Measurements from ENCODE around the gene KCNJ6.

Gene KCNJ6

DNA sequence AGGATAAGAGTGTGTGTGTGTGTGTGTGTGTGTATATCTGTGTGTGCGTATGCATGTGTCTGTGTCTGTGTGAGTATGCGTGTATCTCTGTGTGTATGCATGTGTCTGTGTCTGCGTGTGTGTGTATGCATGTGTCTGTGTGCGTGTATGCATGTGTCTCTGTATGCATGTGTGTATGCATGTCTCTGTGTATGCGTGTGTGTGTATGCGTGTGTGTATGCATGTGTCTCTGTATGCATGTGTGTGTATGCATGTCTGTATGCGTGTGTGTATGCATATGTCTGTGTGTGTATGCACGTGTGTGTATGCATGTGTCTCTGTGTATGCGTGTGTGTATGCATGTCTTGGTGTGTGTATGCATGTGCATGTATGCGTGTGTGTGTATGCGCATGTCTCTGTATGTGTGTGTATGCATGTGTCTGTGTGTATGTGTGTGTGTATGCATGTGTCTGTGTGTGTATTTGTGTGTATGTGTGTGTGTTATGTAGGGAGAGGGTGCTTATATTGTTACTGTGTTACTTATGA, 301.8 kb downstream of the KCNJ6 start:
- no peak for TF ChIP-seq ESRRG (CRISPR knock-in tag; IDR thresholded peaks at IDR 0.05)
- no peak for TF ChIP-seq RARB (CRISPR knock-in tag; IDR thresholded peaks at IDR 0.05)
- TF ChIP-seq ARNTL (CRISPR knock-in tag; IDR thresholded peaks at IDR 0.05; ENCODE audit: borderline replicate concordance, low read depth) = no peak
- TF ChIP-seq ZFP3 (CRISPR knock-in tag; IDR thresholded peaks at IDR 0.05) = no peak
- no peak for TF ChIP-seq OSR1 (CRISPR knock-in tag; IDR thresholded peaks at IDR 0.05)
- TF ChIP-seq ZC3H10 (CRISPR knock-in tag; IDR thresholded peaks at IDR 0.05) = no peak
- TF ChIP-seq ZNF565 (CRISPR knock-in tag; conservative IDR thresholded peaks at IDR 0.05; ENCODE audit: low read depth) = no peak
- no peak for TF ChIP-seq ZNF70 (CRISPR knock-in tag; IDR thresholded peaks at IDR 0.05)
- TF ChIP-seq, protein P1, sequence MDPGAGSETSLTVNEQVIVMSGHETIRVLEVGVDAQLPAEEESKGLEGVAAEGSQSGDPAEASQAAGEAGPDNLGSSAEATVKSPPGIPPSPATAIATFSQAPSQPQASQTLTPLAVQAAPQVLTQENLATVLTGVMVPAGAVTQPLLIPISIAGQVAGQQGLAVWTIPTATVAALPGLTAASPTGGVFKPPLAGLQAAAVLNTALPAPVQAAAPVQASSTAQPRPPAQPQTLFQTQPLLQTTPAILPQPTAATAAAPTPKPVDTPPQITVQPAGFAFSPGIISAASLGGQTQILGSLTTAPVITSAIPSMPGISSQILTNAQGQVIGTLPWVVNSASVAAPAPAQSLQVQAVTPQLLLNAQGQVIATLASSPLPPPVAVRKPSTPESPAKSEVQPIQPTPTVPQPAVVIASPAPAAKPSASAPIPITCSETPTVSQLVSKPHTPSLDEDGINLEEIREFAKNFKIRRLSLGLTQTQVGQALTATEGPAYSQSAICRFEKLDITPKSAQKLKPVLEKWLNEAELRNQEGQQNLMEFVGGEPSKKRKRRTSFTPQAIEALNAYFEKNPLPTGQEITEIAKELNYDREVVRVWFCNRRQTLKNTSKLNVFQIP (CRISPR knock-in tag; IDR thresholded peaks at IDR 0.05; ENCODE audit: borderline replicate concordance, low read depth) = no peak
- TF ChIP-seq TOX (CRISPR knock-in tag; IDR thresholded peaks at IDR 0.05; ENCODE audit: borderline replicate concordance) = no peak
- TF ChIP-seq, protein P2, sequence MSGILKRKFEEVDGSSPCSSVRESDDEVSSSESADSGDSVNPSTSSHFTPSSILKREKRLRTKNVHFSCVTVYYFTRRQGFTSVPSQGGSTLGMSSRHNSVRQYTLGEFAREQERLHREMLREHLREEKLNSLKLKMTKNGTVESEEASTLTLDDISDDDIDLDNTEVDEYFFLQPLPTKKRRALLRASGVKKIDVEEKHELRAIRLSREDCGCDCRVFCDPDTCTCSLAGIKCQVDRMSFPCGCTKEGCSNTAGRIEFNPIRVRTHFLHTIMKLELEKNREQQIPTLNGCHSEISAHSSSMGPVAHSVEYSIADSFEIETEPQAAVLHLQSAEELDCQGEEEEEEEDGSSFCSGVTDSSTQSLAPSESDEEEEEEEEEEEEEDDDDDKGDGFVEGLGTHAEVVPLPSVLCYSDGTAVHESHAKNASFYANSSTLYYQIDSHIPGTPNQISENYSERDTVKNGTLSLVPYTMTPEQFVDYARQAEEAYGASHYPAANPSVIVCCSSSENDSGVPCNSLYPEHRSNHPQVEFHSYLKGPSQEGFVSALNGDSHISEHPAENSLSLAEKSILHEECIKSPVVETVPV (CRISPR knock-in tag; IDR thresholded peaks at IDR 0.05) = no peak
- no peak for TF ChIP-seq TCF4 (CRISPR knock-in tag; IDR thresholded peaks at IDR 0.05; ENCODE audit: borderline replicate concordance)
- TF ChIP-seq, protein P3, sequence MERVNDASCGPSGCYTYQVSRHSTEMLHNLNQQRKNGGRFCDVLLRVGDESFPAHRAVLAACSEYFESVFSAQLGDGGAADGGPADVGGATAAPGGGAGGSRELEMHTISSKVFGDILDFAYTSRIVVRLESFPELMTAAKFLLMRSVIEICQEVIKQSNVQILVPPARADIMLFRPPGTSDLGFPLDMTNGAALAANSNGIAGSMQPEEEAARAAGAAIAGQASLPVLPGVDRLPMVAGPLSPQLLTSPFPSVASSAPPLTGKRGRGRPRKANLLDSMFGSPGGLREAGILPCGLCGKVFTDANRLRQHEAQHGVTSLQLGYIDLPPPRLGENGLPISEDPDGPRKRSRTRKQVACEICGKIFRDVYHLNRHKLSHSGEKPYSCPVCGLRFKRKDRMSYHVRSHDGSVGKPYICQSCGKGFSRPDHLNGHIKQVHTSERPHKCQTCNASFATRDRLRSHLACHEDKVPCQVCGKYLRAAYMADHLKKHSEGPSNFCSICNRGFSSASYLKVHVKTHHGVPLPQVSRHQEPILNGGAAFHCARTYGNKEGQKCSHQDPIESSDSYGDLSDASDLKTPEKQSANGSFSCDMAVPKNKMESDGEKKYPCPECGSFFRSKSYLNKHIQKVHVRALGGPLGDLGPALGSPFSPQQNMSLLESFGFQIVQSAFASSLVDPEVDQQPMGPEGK (CRISPR knock-in tag; IDR thresholded peaks at IDR 0.05; ENCODE audit: borderline replicate concordance) = no peak
- no peak for TF ChIP-seq SNAI2 (CRISPR knock-in tag; IDR thresholded peaks at IDR 0.05)
- no peak for TF ChIP-seq ZFP30 (CRISPR knock-in tag; IDR thresholded peaks at IDR 0.05)
- TF ChIP-seq, protein P4, sequence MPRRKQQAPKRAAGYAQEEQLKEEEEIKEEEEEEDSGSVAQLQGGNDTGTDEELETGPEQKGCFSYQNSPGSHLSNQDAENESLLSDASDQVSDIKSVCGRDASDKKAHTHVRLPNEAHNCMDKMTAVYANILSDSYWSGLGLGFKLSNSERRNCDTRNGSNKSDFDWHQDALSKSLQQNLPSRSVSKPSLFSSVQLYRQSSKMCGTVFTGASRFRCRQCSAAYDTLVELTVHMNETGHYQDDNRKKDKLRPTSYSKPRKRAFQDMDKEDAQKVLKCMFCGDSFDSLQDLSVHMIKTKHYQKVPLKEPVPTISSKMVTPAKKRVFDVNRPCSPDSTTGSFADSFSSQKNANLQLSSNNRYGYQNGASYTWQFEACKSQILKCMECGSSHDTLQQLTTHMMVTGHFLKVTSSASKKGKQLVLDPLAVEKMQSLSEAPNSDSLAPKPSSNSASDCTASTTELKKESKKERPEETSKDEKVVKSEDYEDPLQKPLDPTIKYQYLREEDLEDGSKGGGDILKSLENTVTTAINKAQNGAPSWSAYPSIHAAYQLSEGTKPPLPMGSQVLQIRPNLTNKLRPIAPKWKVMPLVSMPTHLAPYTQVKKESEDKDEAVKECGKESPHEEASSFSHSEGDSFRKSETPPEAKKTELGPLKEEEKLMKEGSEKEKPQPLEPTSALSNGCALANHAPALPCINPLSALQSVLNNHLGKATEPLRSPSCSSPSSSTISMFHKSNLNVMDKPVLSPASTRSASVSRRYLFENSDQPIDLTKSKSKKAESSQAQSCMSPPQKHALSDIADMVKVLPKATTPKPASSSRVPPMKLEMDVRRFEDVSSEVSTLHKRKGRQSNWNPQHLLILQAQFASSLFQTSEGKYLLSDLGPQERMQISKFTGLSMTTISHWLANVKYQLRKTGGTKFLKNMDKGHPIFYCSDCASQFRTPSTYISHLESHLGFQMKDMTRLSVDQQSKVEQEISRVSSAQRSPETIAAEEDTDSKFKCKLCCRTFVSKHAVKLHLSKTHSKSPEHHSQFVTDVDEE (CRISPR knock-in tag; IDR thresholded peaks at IDR 0.05) = no peak
- ATAC-seq = no peak

DNA sequence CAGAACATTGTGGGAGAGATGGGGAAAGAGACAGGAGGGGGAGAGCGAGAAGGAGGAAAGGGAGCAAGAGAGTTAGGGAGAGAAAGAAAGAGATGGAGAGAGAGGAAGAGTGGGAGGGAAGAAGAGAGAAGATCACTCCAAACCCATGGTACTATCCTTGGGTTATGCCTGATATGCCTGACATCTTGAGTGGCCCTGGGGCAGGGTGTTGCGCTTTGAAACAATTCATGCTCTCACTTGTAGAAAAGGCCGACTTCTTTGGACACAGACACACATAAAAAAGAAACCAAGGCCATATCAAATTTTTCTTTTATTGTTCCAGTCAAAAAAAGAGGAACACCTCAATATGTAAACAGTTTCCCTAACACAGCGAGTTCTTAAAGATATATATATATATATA, 309.2 kb downstream of the KCNJ6 start:
- TF ChIP-seq SNAI2 (CRISPR knock-in tag; IDR thresholded peaks at IDR 0.05) (no peak), RARB (CRISPR knock-in tag; IDR thresholded peaks at IDR 0.05) (no peak), OSR1 (CRISPR knock-in tag; IDR thresholded peaks at IDR 0.05) (no peak), ISL1 (CRISPR knock-in tag; IDR thresholded peaks at IDR 0.05) (no peak), ZNF8 (CRISPR knock-in tag; IDR thresholded peaks at IDR 0.05) (no peak), ZFP3 (CRISPR knock-in tag; IDR thresholded peaks at IDR 0.05) (no peak), ZNF565 (CRISPR knock-in tag; conservative IDR thresholded peaks at IDR 0.05; ENCODE audit: low read depth) (no peak), PPARA (CRISPR knock-in tag; IDR thresholded peaks at IDR 0.05; ENCODE audit: borderline replicate concordance) (no peak), TCF4 (CRISPR knock-in tag; IDR thresholded peaks at IDR 0.05; ENCODE audit: borderline replicate concordance) (no peak), CSDC2 (CRISPR knock-in tag; IDR thresholded peaks at IDR 0.05) (no peak), ARNTL (CRISPR knock-in tag; IDR thresholded peaks at IDR 0.05; ENCODE audit: borderline replicate concordance, low read depth) (no peak)
- TF ChIP-seq, protein P3 (CRISPR knock-in tag; IDR thresholded peaks at IDR 0.05; ENCODE audit: borderline replicate concordance) = no peak
- TF ChIP-seq, protein P1 (CRISPR knock-in tag; IDR thresholded peaks at IDR 0.05; ENCODE audit: borderline replicate concordance, low read depth) = no peak
- TF ChIP-seq, protein P2 (CRISPR knock-in tag; IDR thresholded peaks at IDR 0.05) = no peak
- no peak for ATAC-seq

All from SK-N-SH treated with all-trans-retinoic acid at 6 μM for 48 hours (cell line).